ENCODE results near the gene IQSEC3. TPM values are rescaled to one million over a fixed set of nuclear protein-coding genes. Genes with fewer than 3 reads are reported as not detected.

IQSEC3 gene
- total and polyA plus RNA-seq, 2 donors from 2014 or later, result 1.4 to 6.9 TPM

DNA sequence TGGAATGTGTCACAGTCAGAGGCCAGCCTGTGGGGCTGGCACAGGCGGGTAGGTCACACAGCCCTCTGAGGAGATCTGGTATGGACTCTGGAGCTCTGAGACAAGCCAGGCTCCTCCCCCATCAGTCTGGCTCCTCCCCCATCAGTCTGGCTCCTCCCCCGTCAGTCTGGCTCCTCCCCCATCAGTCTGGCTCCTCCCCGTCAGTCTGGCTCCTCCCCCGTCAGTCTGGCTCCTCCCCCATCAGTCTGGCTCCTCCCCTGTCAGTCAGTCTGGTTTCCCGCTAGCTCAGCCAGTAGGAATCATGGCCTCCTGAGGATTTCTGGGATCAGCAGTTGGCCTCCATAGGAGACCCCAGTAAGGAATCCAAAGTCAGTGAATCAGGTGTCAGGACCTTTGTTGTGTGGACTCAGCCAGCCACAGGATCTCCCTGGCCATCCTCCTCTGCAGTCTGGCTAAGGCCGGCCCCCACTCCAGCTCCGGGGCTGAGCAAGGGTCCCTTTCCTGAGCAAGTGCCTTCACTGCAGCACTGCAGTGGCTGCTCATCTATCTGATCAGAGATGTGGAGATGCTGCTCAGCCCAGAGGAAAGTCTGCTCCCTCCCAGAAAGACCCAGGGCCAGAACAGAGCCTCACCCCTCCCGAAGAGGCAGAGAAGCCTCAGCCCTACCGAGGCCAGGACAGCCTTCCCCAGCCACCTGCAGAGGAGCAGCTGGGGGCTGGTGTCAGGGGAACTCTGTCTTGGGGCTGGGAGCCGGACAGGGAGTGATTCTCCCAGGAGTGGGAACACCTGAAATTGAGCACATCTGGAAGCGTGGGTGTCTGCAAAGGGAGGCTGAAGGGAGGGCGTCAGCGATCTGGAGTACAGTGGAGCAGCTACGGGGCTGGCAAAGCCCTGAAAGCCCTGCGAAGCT, 35.7 kb downstream of the IQSEC3 start:
- intact Hi-C loops (cut with DNase I), result no loop called here
- TF ChIP-seq, protein P1, sequence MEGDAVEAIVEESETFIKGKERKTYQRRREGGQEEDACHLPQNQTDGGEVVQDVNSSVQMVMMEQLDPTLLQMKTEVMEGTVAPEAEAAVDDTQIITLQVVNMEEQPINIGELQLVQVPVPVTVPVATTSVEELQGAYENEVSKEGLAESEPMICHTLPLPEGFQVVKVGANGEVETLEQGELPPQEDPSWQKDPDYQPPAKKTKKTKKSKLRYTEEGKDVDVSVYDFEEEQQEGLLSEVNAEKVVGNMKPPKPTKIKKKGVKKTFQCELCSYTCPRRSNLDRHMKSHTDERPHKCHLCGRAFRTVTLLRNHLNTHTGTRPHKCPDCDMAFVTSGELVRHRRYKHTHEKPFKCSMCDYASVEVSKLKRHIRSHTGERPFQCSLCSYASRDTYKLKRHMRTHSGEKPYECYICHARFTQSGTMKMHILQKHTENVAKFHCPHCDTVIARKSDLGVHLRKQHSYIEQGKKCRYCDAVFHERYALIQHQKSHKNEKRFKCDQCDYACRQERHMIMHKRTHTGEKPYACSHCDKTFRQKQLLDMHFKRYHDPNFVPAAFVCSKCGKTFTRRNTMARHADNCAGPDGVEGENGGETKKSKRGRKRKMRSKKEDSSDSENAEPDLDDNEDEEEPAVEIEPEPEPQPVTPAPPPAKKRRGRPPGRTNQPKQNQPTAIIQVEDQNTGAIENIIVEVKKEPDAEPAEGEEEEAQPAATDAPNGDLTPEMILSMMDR (IDR thresholded peaks at IDR 0.05; ENCODE audit: borderline replicate concordance, extremely low read depth, insufficient read depth), result no peak
- Histone ChIP-seq H3K36me3 (ENCODE audit: control insufficient read depth in 2 of 3, insufficient read depth in 3 of 3, low read length in 3 of 3) (no peaks in the 10 kb centered on the region), H3K4me1 (ENCODE audit: control insufficient read depth in 2 of 3, insufficient read depth in 2 of 3, low read depth in 1 of 3, low read length in 3 of 3) (peaks cover 5 to 9% (median 6%) of the 10 kb centered on the region in 3 donors), H3K4me3 (ENCODE audit: low read length in 3 of 3) (no peak overlapping the region), H3K27me3 (ENCODE audit: control insufficient read depth, insufficient read depth, low read length) (no peaks in the 10 kb centered on the region), H3K9me3 (ENCODE audit: control insufficient read depth in 2 of 3, insufficient read depth in 1 of 3, low read length in 3 of 3) (no peaks in the 10 kb centered on the region), H3K27ac (ENCODE audit: low read depth in 2 of 2, low read length in 2 of 2) (no peak overlapping the region), H3K9ac (ENCODE audit: low read length in 3 of 3) (no peak overlapping the region)
- FAIRE-seq (no peak), DNase-seq (no peak)

DNA sequence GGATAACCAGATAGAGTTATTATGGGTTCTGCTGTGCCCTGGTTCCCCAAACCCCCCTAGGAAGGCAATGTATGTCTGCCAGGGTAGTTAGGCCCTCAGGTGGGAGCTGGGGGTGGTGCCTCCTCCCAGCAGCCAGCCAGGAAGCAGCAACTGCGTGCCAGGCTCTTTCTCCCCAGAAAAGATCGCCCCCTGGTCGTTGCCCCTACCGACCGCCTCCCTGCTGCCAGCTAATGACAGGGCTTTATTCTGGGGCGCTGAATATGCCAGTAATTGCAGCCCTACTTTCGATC, 36.3 kb downstream of the IQSEC3 start:
- intact Hi-C loops (cut with DNase I), result no loop called here
- FAIRE-seq (no peak), DNase-seq (no peak)
- no peaks in the 10 kb centered on the region for H3K27me3 ChIP-seq (ENCODE audit: control insufficient read depth, insufficient read depth, low read length)
- TF ChIP-seq, protein P1 (IDR thresholded peaks at IDR 0.05; ENCODE audit: borderline replicate concordance, extremely low read depth, insufficient read depth), result no peak
- H3K27ac ChIP-seq (ENCODE audit: low read depth in 2 of 2, low read length in 2 of 2), result no peak overlapping the region
- peaks cover 3 to 6% (median 5%) of the 10 kb centered on the region in 3 donors for H3K4me1 ChIP-seq (ENCODE audit: control insufficient read depth in 2 of 3, insufficient read depth in 2 of 3, low read depth in 1 of 3, low read length in 3 of 3)
- H3K36me3 ChIP-seq (ENCODE audit: control insufficient read depth in 2 of 3, insufficient read depth in 3 of 3, low read length in 3 of 3), result no peaks in the 10 kb centered on the region
- no peaks in the 10 kb centered on the region for H3K9me3 ChIP-seq (ENCODE audit: control insufficient read depth in 2 of 3, insufficient read depth in 1 of 3, low read length in 3 of 3)
- H3K9ac ChIP-seq (ENCODE audit: low read length in 3 of 3), result no peak overlapping the region
- H3K4me3 ChIP-seq (ENCODE audit: low read length in 3 of 3), result no peak overlapping the region

DNA sequence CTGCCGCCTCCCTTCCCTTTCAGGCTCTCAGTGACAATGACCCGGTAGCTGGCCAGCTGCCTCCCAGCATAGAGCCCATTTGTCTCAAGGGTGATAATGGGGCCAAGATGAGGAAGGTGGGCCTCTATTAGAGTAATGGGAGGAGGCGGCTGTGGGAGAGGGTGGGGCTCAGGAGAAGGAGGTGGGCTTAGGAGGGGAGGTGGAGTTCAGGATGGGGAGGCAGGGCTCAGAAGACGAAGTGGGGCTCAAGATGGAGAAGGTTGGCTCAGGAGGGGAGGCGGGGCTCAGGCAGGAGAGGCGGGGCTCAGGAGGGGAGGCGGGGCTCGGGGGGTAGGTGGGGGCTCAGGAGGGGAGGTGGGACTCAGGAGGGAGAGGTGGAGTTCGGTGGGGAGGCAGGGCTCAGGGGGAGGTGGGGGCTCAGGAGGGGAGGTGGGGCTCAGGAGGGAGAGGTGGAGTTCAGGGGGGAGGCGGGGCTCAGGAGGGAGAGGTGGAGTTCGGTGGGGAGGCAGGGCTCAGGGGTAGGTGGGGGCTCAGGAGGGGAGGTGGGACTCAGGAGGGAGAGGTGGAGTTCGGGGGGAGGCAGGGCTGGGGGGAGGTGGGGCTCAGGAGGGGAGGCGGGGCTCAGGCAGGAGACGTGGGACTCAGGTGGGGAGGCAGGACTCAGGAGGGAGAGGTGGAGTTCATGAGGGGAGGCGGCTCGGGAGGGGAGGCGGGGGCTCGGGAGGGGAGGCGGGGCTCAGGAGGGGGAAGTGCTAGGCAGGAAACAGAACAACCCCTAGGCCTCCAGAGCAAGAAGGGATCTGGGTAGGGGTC, 36.8 kb downstream of the IQSEC3 start:
- intact Hi-C loops (cut with DNase I), result no loop called here
- TF ChIP-seq, protein P1 (IDR thresholded peaks at IDR 0.05; ENCODE audit: borderline replicate concordance, extremely low read depth, insufficient read depth), result no peak
- Histone ChIP-seq H3K4me1 (ENCODE audit: control insufficient read depth in 2 of 3, insufficient read depth in 2 of 3, low read depth in 1 of 3, low read length in 3 of 3) (peaks cover 0 to 6% (median 4%) of the 10 kb centered on the region in 3 donors), H3K27me3 (ENCODE audit: control insufficient read depth, insufficient read depth, low read length) (no peaks in the 10 kb centered on the region), H3K36me3 (ENCODE audit: control insufficient read depth in 2 of 3, insufficient read depth in 3 of 3, low read length in 3 of 3) (no peaks in the 10 kb centered on the region), H3K9me3 (ENCODE audit: control insufficient read depth in 2 of 3, insufficient read depth in 1 of 3, low read length in 3 of 3) (no peaks in the 10 kb centered on the region), H3K27ac (ENCODE audit: low read depth in 2 of 2, low read length in 2 of 2) (no peak overlapping the region), H3K9ac (ENCODE audit: low read length in 3 of 3) (no peak overlapping the region), H3K4me3 (ENCODE audit: low read length in 3 of 3) (no peak overlapping the region)
- DNase-seq (peak in 1 of 5 donors; percentile 75), FAIRE-seq (no peak)

All from kidney (tissue), 14 donors.